Gastrocnemius medialis (tissue), 4 donors: ENCODE data around the gene USP44. TPM values are rescaled to one million over a fixed set of nuclear protein-coding genes. Genes with fewer than 3 reads are reported as not detected.
A peak's percentile ranks its signal among the peaks of the same experiment; 100 is the strongest.

Source experiments
- ATAC-seq, 2 donors: fragments of 150-250 bp; one replicate each; pipeline ENCODE4 v1.9.1; 2016
- DNase-seq, 2 donors: peaks; one replicate each; pipeline ENCODE4 v3.0.0-alpha.2; 2019
- H3K27ac ChIP-seq, 4 donors: fragments of 200-600 bp; sonication (generic); 1 replicate in 1 of 4; 2 replicates in 3 of 4; pipeline ENCODE4 v1.5.1; 2016 to 2018; ENCODE audit warnings: mild to moderate bottlenecking in 2 of 4, moderate library complexity in 1 of 4
- H3K27me3 ChIP-seq, 3 donors: fragments of 200-600 bp; sonication (generic) in 2 of 3; 1 replicate in 1 of 3; 2 replicates in 2 of 3; pipeline versions ENCODE4 v1.5.1 to v1.6.0; 2016 to 2019; ENCODE audit warnings: mild to moderate bottlenecking in 1 of 3, moderate library complexity in 1 of 3
- H3K36me3 ChIP-seq, 2 donors: fragments of 200-600 bp; sonication (generic) in 1 of 2; one replicate each; pipeline ENCODE4 v1.5.1; 2017 to 2018
- H3K4me1 ChIP-seq, 2 donors: fragments of 200-600 bp; sonication (generic) in 1 of 2; one replicate each; pipeline ENCODE4 v1.5.1; 2016 to 2017; ENCODE audit warnings: mild to moderate bottlenecking in 2 of 2
- H3K4me3 ChIP-seq, 4 donors: fragments of 200-600 bp; sonication (generic) in 3 of 4; 1 replicate in 1 of 4; 2 replicates in 3 of 4; pipeline ENCODE4 v1.5.1; 2016 to 2019; ENCODE audit warnings: mild to moderate bottlenecking in 2 of 4
- H3K9me3 ChIP-seq, 3 donors: fragments of 200-600 bp; sonication (generic) in 2 of 3; 1 replicate in 1 of 3; 2 replicates in 2 of 3; pipeline ENCODE4 v1.5.1; 2016 to 2019
- POLR2A ChIP-seq, 2 donors: fragments of 450-650 bp; IDR thresholded peaks; one replicate each; pipeline ENCODE4 v1.6.1; 2017; ENCODE audit warnings: antibody characterized with exemption in 2 of 2, mild to moderate bottlenecking in 2 of 2, moderate library complexity in 2 of 2
- in situ Hi-C, 4 donors: fragments of 200-750 bp; cut with MboI; loops; one replicate each; pipeline versions ENCODE4 v1.15.0 to v1.8.0; 2017; ENCODE audit warnings: low sequenced_read_pairs in 4 of 4
- intact Hi-C: fragments of 100-400 bp; cut with DNase I; formaldehyde crosslinking; loops from one replicate; pipeline ENCODE4 v1.15.1; 2023; ENCODE audit warnings: low total_unique reads
- total RNA-seq, 4 donors: library from RNA; depleted of rRNA; stranded (reverse); fragments of >200 nt; gene quantifications; one replicate each; pipeline versions ENCODE4 v1.1.0 to v1.2.3, GENCODE V29; 2016
- TF ChIP-seq, protein P1 (sequence below), 5 experiments: fragments of 450-650 bp in 3 of 5; fragments of 200-600 bp in 2 of 5; sonication (generic) in 2 of 5; IDR thresholded peaks in 4 of 5; conservative IDR thresholded peaks in 1 of 5; 1 replicate in 4 of 5; 2 replicates in 1 of 5; pipeline ENCODE4 v1.5.1; 2016 to 2019; ENCODE audit warnings: antibody characterized with exemption in 5 of 5, mild to moderate bottlenecking in 3 of 5, moderate library complexity in 3 of 5

Gene USP44
- total RNA-seq, 4 donors from 2014 or later: 0.07 to 0.42 (median 0.34) TPM

DNA sequence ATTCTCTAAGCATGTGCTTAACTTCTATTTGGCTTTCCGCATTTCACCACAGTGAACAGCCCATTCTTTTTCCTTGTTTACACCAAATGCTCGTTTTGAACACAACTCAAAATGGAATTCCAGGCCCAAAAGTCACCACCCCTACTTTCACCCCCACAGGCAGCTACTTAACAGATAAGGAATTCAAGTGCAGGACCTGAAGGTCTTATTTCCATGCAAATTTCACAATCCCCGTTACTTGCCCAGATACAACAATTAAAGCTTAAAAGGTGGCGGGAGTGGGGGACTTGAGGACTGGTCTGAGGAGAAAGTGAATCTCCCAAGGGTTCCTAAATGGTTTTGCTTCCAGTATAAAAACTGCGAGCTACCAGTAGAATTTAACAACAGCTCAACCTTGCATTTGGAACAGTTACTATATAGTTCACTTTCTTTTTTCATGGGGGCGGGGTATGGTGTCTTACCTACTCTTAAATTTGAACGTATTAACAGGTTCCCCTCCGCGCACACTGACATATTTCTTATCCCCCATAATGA lies 3.7 kb downstream of the USP44 start:
- intact Hi-C loops: no loop called here
- TF ChIP-seq, protein P1, sequence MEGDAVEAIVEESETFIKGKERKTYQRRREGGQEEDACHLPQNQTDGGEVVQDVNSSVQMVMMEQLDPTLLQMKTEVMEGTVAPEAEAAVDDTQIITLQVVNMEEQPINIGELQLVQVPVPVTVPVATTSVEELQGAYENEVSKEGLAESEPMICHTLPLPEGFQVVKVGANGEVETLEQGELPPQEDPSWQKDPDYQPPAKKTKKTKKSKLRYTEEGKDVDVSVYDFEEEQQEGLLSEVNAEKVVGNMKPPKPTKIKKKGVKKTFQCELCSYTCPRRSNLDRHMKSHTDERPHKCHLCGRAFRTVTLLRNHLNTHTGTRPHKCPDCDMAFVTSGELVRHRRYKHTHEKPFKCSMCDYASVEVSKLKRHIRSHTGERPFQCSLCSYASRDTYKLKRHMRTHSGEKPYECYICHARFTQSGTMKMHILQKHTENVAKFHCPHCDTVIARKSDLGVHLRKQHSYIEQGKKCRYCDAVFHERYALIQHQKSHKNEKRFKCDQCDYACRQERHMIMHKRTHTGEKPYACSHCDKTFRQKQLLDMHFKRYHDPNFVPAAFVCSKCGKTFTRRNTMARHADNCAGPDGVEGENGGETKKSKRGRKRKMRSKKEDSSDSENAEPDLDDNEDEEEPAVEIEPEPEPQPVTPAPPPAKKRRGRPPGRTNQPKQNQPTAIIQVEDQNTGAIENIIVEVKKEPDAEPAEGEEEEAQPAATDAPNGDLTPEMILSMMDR (IDR thresholded peaks at IDR 0.05 in 4 of 5, conservative IDR thresholded peaks at IDR 0.05 in 1 of 5): no peak
- no peak for TF ChIP-seq POLR2A (IDR thresholded peaks at IDR 0.05)
- peak overlapping the region; percentile 51 to 66 (median 62) for H3K4me3 ChIP-seq
- in situ Hi-C loops: no loop called here
- DNase-seq (no peak), ATAC-seq (peak; percentile 33 to 69)
- no peaks in the 10 kb centered on the region for H3K4me1 ChIP-seq
- peaks cover 15 to 19% (median 16%) of the 10 kb centered on the region in 3 donors for H3K27me3 ChIP-seq
- peak overlapping the region in 3 of 4 donors; percentile 42 to 57 (median 55) for H3K27ac ChIP-seq
- peaks cover 0 to 6% (median 0%) of the 10 kb centered on the region in 3 donors for H3K9me3 ChIP-seq
- no peaks in the 10 kb centered on the region for H3K36me3 ChIP-seq

DNA sequence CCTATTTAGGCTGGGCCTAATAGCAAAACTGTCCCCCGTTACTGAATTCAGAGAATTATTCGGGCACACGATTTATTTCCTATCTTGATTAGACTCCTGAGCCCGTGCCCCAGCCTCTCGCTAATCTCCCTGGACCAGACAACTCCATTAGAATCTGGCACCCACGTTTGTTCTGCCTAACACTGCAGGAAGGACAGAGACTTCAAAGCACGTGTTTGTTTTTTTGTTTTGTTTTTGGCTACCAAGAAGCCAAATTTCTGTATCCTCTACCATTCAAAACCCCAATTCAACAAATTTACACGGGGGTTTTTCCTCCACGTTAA lies 4.8 kb downstream of the USP44 start:
- ATAC-seq (no peak), DNase-seq (no peak)
- H3K9me3 ChIP-seq: peaks cover 0 to 6% (median 0%) of the 10 kb centered on the region in 3 donors
- intact Hi-C loops: no loop called here
- H3K36me3 ChIP-seq: no peaks in the 10 kb centered on the region
- in situ Hi-C loops: no loop called here
- no peaks in the 10 kb centered on the region for H3K4me1 ChIP-seq
- peaks cover 15 to 19% (median 16%) of the 10 kb centered on the region in 3 donors for H3K27me3 ChIP-seq
- no peak overlapping the region for H3K4me3 ChIP-seq
- TF ChIP-seq, protein P1 (IDR thresholded peaks at IDR 0.05 in 4 of 5, conservative IDR thresholded peaks at IDR 0.05 in 1 of 5): no peak
- no peak for TF ChIP-seq POLR2A (IDR thresholded peaks at IDR 0.05)
- no peak overlapping the region for H3K27ac ChIP-seq

DNA sequence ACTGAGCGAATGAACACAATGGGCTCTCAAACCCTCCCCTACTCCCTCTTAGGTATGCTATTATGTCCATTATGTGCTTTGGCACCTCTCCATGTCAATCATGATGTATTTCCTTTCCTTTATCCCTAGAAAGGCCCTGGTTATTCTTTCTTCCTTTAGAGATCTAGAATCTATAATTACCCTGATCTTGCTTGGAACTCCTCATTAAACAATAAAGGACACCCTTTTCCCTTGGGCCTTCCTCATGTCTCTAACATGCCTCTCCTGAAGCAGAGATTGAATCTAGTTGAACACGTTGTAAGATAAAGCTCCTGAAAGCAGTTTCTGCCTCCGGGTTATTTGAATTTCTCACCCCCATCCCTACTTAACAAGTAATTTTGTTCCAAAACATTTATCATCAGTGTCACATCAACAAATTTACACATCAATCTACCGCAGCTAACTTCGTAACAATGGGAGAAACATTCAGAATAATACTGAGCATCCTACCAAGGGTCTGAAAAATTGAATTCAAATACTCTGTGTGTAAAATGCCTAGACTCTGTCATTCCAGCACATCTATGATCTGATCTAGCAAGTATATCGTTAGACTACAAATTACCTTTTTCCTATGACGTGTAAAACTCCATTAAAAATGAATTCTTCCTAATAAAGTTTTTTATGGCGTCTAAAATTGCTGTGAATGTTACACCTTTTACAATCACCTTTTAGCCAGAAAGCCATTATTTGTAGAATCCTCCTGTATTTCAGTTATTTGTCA lies 5.4 kb downstream of the USP44 start:
- in situ Hi-C loops (no loop called here), intact Hi-C loops (no loop called here)
- no peak for TF ChIP-seq POLR2A (IDR thresholded peaks at IDR 0.05)
- TF ChIP-seq, protein P1 (IDR thresholded peaks at IDR 0.05 in 4 of 5, conservative IDR thresholded peaks at IDR 0.05 in 1 of 5): no peak
- ATAC-seq: no peak
- peaks cover 15 to 19% (median 16%) of the 10 kb centered on the region in 3 donors for H3K27me3 ChIP-seq
- no peak for DNase-seq
- no peaks in the 10 kb centered on the region for H3K4me1 ChIP-seq
- H3K27ac ChIP-seq: no peak overlapping the region
- no peaks in the 10 kb centered on the region for H3K36me3 ChIP-seq
- peaks cover 0 to 6% (median 0%) of the 10 kb centered on the region in 3 donors for H3K9me3 ChIP-seq
- no peak overlapping the region for H3K4me3 ChIP-seq

DNA sequence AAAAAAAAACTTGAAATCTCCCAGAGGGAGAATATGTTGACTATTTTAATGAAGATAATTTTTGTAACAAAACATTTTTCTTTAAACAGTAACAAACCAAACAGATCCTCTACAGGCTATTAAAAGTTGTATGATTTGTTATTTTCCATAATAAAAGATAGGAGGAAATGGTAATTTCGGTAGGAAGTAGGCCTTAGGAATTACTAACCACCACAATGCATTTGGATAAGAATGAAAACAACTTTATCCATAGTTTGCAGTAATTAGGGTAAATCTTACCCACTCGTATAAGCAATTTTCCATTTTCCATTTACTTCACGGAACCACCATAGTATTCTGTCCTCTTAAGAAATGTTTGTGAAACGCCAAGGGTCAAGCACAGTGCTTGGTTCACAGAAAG lies 6.0 kb downstream of the USP44 start:
- Histone ChIP-seq H3K4me3 (no peak overlapping the region), H3K4me1 (no peaks in the 10 kb centered on the region), H3K9me3 (peaks cover 0 to 6% (median 0%) of the 10 kb centered on the region in 3 donors), H3K27ac (no peak overlapping the region), H3K27me3 (peaks cover 15 to 19% (median 16%) of the 10 kb centered on the region in 3 donors), H3K36me3 (no peaks in the 10 kb centered on the region)
- DNase-seq (no peak), ATAC-seq (no peak)
- intact Hi-C loops: no loop called here
- no peak for TF ChIP-seq POLR2A (IDR thresholded peaks at IDR 0.05)
- TF ChIP-seq, protein P1 (IDR thresholded peaks at IDR 0.05 in 4 of 5, conservative IDR thresholded peaks at IDR 0.05 in 1 of 5): no peak
- in situ Hi-C loops: no loop called here
